IPS DF 6.9 (cell line): ENCODE measurements around the gene RASGRP1.

Source experiments
- DNase-seq: peaks from one replicate; pipeline ENCODE4 v3.0.0-alpha.2; 2013; ENCODE audit warnings: low read depth, low spot score
- H3K27ac ChIP-seq: one replicate; pipeline ENCODE4 v1.5.1; 2013; ENCODE audit warnings: low read length, control low read depth
- H3K27me3 ChIP-seq: 2 replicates; pipeline ENCODE4 v1.6.1; 2013; ENCODE audit warnings: mild to moderate bottlenecking, low read length; ENCODE audit not compliant: control insufficient read depth, insufficient read depth
- H3K36me3 ChIP-seq: 2 replicates; pipeline ENCODE4 v1.6.1; 2013; ENCODE audit warnings: low read length; ENCODE audit not compliant: control insufficient read depth, insufficient read depth
- H3K4me1 ChIP-seq: 2 replicates; pipeline ENCODE4 v1.6.1; 2013; ENCODE audit warnings: low read length; ENCODE audit not compliant: control insufficient read depth, insufficient read depth
- H3K4me3 ChIP-seq: 2 replicates; pipeline ENCODE4 v1.5.1; 2013; ENCODE audit warnings: mild to moderate bottlenecking, low read length
- H3K9me3 ChIP-seq: 2 replicates; pipeline ENCODE4 v1.6.1; 2013; ENCODE audit warnings: low read length, inconsistent platforms; ENCODE audit not compliant: control insufficient read depth, insufficient read depth
- WGBS: extraction: QIAGEN DNeasy Blood & Tissue Kit; methylation state at CpG from one replicate; pipeline ENCODE4 v1.1.7; 2013; ENCODE audit warnings: mixed read lengths, missing lambda C conversion rate; ENCODE audit not compliant: insufficient read length, insufficient coverage; 5-methylcytosine and 5-hydroxymethylcytosine counted together

RASGRP1 gene

GRCh38 chr15:38481113-38481512 lies 83.5 kb downstream of the RASGRP1 start:
- no peak overlapping the region for H3K4me3 ChIP-seq
- no peak overlapping the region for H3K27ac ChIP-seq
- H3K4me1 ChIP-seq: no peaks in the 10 kb centered on the region
- no peak for DNase-seq
- H3K36me3 ChIP-seq: 0 out of 2 replicates have a peak, but pooled peaks cover 2% of the 10 kb centered on the region
- no peaks in the 10 kb centered on the region for H3K9me3 ChIP-seq
- no CpG with 5 or more reads among the region's 5 CpGs for WGBS
- H3K27me3 ChIP-seq: no peaks in the 10 kb centered on the region

- WGBS: no CpG with 5 or more reads among the region's 1 CpG
- Histone ChIP-seq H3K4me1 (no peaks in the 10 kb centered on the region), H3K36me3 (peaks cover 3% of the 10 kb centered on the region; the same call in 1 of the 2 replicates), H3K9me3 (no peaks in the 10 kb centered on the region), H3K4me3 (no peak overlapping the region), H3K27ac (no peak overlapping the region), H3K27me3 (no peaks in the 10 kb centered on the region)
- no peak for DNase-seq
Observed at GRCh38 chr15:38479756-38480155, 84.9 kb downstream of the RASGRP1 start.

- no peak for DNase-seq
- no peaks in the 10 kb centered on the region for H3K9me3 ChIP-seq
- no peaks in the 10 kb centered on the region for H3K4me1 ChIP-seq
- H3K27me3 ChIP-seq: no peaks in the 10 kb centered on the region
- H3K4me3 ChIP-seq: no peak overlapping the region
- H3K36me3 ChIP-seq: peaks cover 5% of the 10 kb centered on the region; the same call in 1 of the 2 replicates
- H3K27ac ChIP-seq: no peak overlapping the region
Observed at GRCh38 chr15:38479266-38479665, 85.3 kb downstream of the RASGRP1 start.

GRCh38 chr15:38477637-38478036 lies 87.0 kb downstream of the RASGRP1 start:
- 100% methylated on average over 1 of the region's 4 CpGs for WGBS
- Histone ChIP-seq H3K27me3 (no peaks in the 10 kb centered on the region), H3K4me1 (no peaks in the 10 kb centered on the region), H3K9me3 (no peaks in the 10 kb centered on the region), H3K36me3 (peaks cover 5% of the 10 kb centered on the region; the same call in 1 of the 2 replicates), H3K27ac (no peak overlapping the region), H3K4me3 (no peak overlapping the region)
- no peak for DNase-seq

GRCh38 chr15:38476120-38476519 lies 88.5 kb downstream of the RASGRP1 start:
- no peak overlapping the region for H3K4me3 ChIP-seq
- H3K27ac ChIP-seq: no peak overlapping the region
- DNase-seq: no peak
- H3K9me3 ChIP-seq: no peaks in the 10 kb centered on the region
- H3K27me3 ChIP-seq: no peaks in the 10 kb centered on the region
- no CpG with 5 or more reads among the region's 1 CpG for WGBS
- peaks cover 4% of the 10 kb centered on the region; the same call in 1 of the 2 replicates for H3K36me3 ChIP-seq
- no peaks in the 10 kb centered on the region for H3K4me1 ChIP-seq

GRCh38 chr15:38475361-38475760 lies 89.3 kb downstream of the RASGRP1 start:
- WGBS: no CpG with 5 or more reads among the region's 2 CpGs
- no peak overlapping the region for H3K4me3 ChIP-seq
- no peaks in the 10 kb centered on the region for H3K4me1 ChIP-seq
- peaks cover 3% of the 10 kb centered on the region; the same call in 1 of the 2 replicates for H3K36me3 ChIP-seq
- no peaks in the 10 kb centered on the region for H3K9me3 ChIP-seq
- no peak overlapping the region for H3K27ac ChIP-seq
- no peaks in the 10 kb centered on the region for H3K27me3 ChIP-seq
- no peak for DNase-seq

- Histone ChIP-seq H3K36me3 (peaks cover 3% of the 10 kb centered on the region; the same call in 1 of the 2 replicates), H3K9me3 (no peaks in the 10 kb centered on the region), H3K4me3 (no peak overlapping the region), H3K27ac (no peak overlapping the region), H3K4me1 (no peaks in the 10 kb centered on the region), H3K27me3 (no peaks in the 10 kb centered on the region)
- WGBS: no CpG with 5 or more reads among the region's 4 CpGs
- peak; percentile 16 for DNase-seq
Observed at GRCh38 chr15:38474155-38474757, 90.4 kb downstream of the RASGRP1 start.

GRCh38 chr15:38471974-38472373 lies 92.6 kb downstream of the RASGRP1 start:
- no peak for DNase-seq
- Histone ChIP-seq H3K27me3 (no peaks in the 10 kb centered on the region), H3K4me1 (no peaks in the 10 kb centered on the region), H3K36me3 (peaks cover 3% of the 10 kb centered on the region; the same call in 1 of the 2 replicates), H3K4me3 (no peak overlapping the region), H3K9me3 (no peaks in the 10 kb centered on the region), H3K27ac (no peak overlapping the region)
- no CpG with 5 or more reads among the region's 2 CpGs for WGBS

GRCh38 chr15:38470816-38471215 lies 93.8 kb downstream of the RASGRP1 start:
- no CpG with 5 or more reads among the region's 1 CpG for WGBS
- no peak for DNase-seq
- Histone ChIP-seq H3K36me3 (peaks cover 3% of the 10 kb centered on the region; the same call in 1 of the 2 replicates), H3K9me3 (no peaks in the 10 kb centered on the region), H3K27ac (no peak overlapping the region), H3K4me1 (no peaks in the 10 kb centered on the region), H3K27me3 (no peaks in the 10 kb centered on the region), H3K4me3 (no peak overlapping the region)

- WGBS: no CpG with 5 or more reads among the region's 4 CpGs
- DNase-seq: no peak
- no peaks in the 10 kb centered on the region for H3K9me3 ChIP-seq
Observed at GRCh38 chr15:38464675-38465074, 99.9 kb downstream of the RASGRP1 start.

GRCh38 chr15:38463893-38464292 lies 100.7 kb downstream of the RASGRP1 start:
- no peak for DNase-seq
- H3K27me3 ChIP-seq: no peaks in the 10 kb centered on the region
- H3K27ac ChIP-seq: no peak overlapping the region
- no peaks in the 10 kb centered on the region for H3K4me1 ChIP-seq
- H3K36me3 ChIP-seq: no peaks in the 10 kb centered on the region
- WGBS: no CpG with 5 or more reads among the region's 3 CpGs
- no peak overlapping the region for H3K4me3 ChIP-seq
- no peaks in the 10 kb centered on the region for H3K9me3 ChIP-seq

More at GRCh38 chr15:38464675-38465074, 99.9 kb downstream of the RASGRP1 start:
- H3K4me3 ChIP-seq: no peak overlapping the region
- no peaks in the 10 kb centered on the region for H3K27me3 ChIP-seq
- no peak overlapping the region for H3K27ac ChIP-seq
- no peaks in the 10 kb centered on the region for H3K4me1 ChIP-seq
- no peaks in the 10 kb centered on the region for H3K36me3 ChIP-seq
